ENCODE results near the gene ITPKB. TPM values are rescaled to one million over a fixed set of nuclear protein-coding genes. Genes with fewer than 3 reads are reported as not detected.

Gene ITPKB
- total and polyA plus RNA-seq, 2 experiments from 2014 or later = 0.31 to 5.2 TPM

DNA sequence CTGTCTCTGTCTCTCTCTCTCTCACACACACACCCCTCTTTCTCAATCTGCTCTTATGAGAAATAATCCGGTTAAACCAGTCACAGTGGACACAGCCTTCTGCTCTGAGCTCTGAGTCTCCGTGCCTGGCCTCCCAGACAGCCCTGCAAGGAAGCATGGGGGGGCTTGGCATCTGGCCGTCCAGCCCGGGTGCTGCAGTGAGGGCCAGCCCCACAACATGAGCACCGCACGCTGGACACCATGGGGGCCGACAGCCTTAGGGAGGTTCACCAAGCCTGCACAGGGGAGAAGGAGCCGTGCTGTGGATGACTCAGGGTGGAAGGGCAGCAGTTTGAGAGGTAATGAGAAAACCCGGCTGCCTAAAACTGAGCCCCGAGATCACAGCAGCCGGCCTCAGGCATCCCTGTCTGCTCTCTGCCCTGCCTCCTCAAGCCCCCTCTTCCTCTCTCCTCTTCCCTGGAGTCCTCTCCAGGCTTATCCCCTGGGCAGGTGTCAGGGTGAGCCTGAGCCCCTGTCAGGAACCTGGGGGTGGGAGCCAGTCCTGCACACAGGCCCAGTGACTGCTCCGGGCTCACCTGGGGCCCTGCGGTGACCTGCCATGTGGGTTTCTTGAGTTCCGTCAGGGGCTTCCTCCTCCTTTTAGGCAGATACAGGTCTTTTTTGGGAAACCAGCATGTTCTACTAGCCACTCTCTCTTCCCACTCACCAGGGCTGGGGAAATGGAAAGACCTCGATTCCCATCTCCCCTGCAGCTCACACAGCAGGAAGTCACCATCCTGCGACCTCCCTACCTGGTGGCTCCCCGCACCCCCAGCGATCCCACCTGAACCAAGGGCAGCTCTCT lies 92.8 kb downstream of the ITPKB start:
- Histone ChIP-seq H2AFZ (no peak overlapping the region), H3K9me2 (ENCODE audit: insufficient read depth) (no peaks in the 10 kb centered on the region), H3K27me3 (ENCODE audit: insufficient read depth) (no peaks in the 10 kb centered on the region), H3K4me3 (no peak overlapping the region), H4K20me1 (replicated peaks; ENCODE audit: insufficient read depth) (no peaks in the 10 kb centered on the region), H3K4me2 (no peak overlapping the region), H3K79me2 (replicated peaks; ENCODE audit: insufficient read depth) (no peaks in the 10 kb centered on the region), H3K4me1 (ENCODE audit: insufficient read depth) (peaks cover 4% of the 10 kb centered on the region; the same call in 1 of the 2 replicates), H3K36me3 (ENCODE audit: insufficient read depth) (no peaks in the 10 kb centered on the region), H3K27ac (ENCODE audit: low read depth) (no peak overlapping the region), H3F3A (replicated peaks; ENCODE audit: low read depth) (no peaks in the 10 kb centered on the region)
- no peak for TF ChIP-seq EZH2phosphoT487 (IDR thresholded peaks at IDR 0.05; ENCODE audit: unreplicated experiment)
- TF ChIP-seq, protein P1, sequence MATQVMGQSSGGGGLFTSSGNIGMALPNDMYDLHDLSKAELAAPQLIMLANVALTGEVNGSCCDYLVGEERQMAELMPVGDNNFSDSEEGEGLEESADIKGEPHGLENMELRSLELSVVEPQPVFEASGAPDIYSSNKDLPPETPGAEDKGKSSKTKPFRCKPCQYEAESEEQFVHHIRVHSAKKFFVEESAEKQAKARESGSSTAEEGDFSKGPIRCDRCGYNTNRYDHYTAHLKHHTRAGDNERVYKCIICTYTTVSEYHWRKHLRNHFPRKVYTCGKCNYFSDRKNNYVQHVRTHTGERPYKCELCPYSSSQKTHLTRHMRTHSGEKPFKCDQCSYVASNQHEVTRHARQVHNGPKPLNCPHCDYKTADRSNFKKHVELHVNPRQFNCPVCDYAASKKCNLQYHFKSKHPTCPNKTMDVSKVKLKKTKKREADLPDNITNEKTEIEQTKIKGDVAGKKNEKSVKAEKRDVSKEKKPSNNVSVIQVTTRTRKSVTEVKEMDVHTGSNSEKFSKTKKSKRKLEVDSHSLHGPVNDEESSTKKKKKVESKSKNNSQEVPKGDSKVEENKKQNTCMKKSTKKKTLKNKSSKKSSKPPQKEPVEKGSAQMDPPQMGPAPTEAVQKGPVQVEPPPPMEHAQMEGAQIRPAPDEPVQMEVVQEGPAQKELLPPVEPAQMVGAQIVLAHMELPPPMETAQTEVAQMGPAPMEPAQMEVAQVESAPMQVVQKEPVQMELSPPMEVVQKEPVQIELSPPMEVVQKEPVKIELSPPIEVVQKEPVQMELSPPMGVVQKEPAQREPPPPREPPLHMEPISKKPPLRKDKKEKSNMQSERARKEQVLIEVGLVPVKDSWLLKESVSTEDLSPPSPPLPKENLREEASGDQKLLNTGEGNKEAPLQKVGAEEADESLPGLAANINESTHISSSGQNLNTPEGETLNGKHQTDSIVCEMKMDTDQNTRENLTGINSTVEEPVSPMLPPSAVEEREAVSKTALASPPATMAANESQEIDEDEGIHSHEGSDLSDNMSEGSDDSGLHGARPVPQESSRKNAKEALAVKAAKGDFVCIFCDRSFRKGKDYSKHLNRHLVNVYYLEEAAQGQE (IDR thresholded peaks at IDR 0.05; ENCODE audit: unreplicated experiment) = no peak
- H3K4me3 Mint-ChIP-seq = no peak overlapping the region
- peaks cover 10% of the 10 kb centered on the region for H3K27me3 Mint-ChIP-seq (ENCODE audit: insufficient read depth, low read depth, poor library complexity)
- peaks cover 23% of the 10 kb centered on the region for H3K4me1 Mint-ChIP-seq
- no peaks in the 10 kb centered on the region; the same call in 2 of the 3 replicates for H3K9me3 Mint-ChIP-seq
- DNase-seq (ENCODE audit: low spot score) (no peak), ATAC-seq (no peak)
- no peaks in the 10 kb centered on the region; the same call in 2 of the 3 replicates for H3K36me3 Mint-ChIP-seq (ENCODE audit: low read depth)
- no peak overlapping the region for H3K27ac Mint-ChIP-seq

DNA sequence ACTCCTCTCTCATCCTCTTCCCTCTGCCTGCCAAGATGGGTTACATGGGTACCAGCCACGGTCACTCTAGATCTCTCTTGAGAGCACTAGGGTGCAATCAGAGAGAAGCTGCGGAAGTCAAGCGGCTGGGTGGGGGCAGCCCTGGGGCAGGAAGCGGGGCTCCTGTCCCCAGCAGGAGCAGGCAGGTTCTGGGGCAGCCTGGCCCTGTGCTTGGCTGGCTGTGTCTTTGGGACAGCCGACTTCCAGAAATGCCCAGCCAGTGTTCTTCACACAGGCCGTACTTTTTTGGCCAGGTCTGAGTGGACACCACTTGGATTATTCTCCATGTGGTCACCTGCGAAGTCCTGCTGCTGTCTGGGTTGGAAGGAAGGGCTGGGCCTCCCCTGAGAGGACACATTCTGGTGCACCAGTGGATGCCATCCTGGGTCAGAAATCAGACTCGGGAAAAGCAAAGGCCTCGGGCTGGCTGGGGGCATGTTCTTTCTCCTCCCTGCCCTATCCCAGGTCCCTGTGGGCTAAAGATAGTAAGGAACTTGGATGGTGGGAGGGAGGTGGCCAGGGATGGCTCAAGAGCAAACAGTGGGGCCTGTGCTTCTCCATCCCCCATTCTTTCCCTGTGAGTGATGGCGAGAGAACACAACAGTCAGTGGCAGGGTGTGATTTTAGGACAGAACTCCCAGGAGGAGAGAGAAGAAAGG lies 93.7 kb downstream of the ITPKB start:
- Histone ChIP-seq H3K27me3 (ENCODE audit: insufficient read depth) (no peaks in the 10 kb centered on the region), H3K27ac (ENCODE audit: low read depth) (no peak overlapping the region), H4K20me1 (replicated peaks; ENCODE audit: insufficient read depth) (no peaks in the 10 kb centered on the region), H3K9me2 (ENCODE audit: insufficient read depth) (no peaks in the 10 kb centered on the region), H3K36me3 (ENCODE audit: insufficient read depth) (no peaks in the 10 kb centered on the region), H3K4me1 (ENCODE audit: insufficient read depth) (peaks cover 3% of the 10 kb centered on the region; the same call in 1 of the 2 replicates), H3K4me3 (no peak overlapping the region), H2AFZ (no peak overlapping the region), H3K4me2 (no peak overlapping the region), H3F3A (replicated peaks; ENCODE audit: low read depth) (no peaks in the 10 kb centered on the region), H3K79me2 (replicated peaks; ENCODE audit: insufficient read depth) (no peaks in the 10 kb centered on the region)
- DNase-seq (ENCODE audit: low spot score) (no peak), ATAC-seq (no peak)
- H3K9me3 Mint-ChIP-seq = no peaks in the 10 kb centered on the region; the same call in 2 of the 3 replicates
- H3K27me3 Mint-ChIP-seq (ENCODE audit: insufficient read depth, low read depth, poor library complexity) = peaks cover 12% of the 10 kb centered on the region
- no peak overlapping the region for H3K27ac Mint-ChIP-seq
- no peaks in the 10 kb centered on the region; the same call in 2 of the 3 replicates for H3K36me3 Mint-ChIP-seq (ENCODE audit: low read depth)
- no peak overlapping the region for H3K4me3 Mint-ChIP-seq
- peaks cover 30% of the 10 kb centered on the region for H3K4me1 Mint-ChIP-seq
- TF ChIP-seq ZNF331 (CRISPR knock-in tag; IDR thresholded peaks at IDR 0.05; ENCODE audit: low read depth) = no peak
- TF ChIP-seq, protein P2, sequence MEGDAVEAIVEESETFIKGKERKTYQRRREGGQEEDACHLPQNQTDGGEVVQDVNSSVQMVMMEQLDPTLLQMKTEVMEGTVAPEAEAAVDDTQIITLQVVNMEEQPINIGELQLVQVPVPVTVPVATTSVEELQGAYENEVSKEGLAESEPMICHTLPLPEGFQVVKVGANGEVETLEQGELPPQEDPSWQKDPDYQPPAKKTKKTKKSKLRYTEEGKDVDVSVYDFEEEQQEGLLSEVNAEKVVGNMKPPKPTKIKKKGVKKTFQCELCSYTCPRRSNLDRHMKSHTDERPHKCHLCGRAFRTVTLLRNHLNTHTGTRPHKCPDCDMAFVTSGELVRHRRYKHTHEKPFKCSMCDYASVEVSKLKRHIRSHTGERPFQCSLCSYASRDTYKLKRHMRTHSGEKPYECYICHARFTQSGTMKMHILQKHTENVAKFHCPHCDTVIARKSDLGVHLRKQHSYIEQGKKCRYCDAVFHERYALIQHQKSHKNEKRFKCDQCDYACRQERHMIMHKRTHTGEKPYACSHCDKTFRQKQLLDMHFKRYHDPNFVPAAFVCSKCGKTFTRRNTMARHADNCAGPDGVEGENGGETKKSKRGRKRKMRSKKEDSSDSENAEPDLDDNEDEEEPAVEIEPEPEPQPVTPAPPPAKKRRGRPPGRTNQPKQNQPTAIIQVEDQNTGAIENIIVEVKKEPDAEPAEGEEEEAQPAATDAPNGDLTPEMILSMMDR (conservative IDR thresholded peaks at IDR 0.05; ENCODE audit: low read depth in 2 of 2) = no peak
- no peak for TF ChIP-seq CREB1 (CRISPR knock-in tag; IDR thresholded peaks at IDR 0.05; ENCODE audit: low read depth)
- no peak for TF ChIP-seq NANOG (IDR thresholded peaks at IDR 0.05; ENCODE audit: borderline replicate concordance)
- TF ChIP-seq, protein P3, sequence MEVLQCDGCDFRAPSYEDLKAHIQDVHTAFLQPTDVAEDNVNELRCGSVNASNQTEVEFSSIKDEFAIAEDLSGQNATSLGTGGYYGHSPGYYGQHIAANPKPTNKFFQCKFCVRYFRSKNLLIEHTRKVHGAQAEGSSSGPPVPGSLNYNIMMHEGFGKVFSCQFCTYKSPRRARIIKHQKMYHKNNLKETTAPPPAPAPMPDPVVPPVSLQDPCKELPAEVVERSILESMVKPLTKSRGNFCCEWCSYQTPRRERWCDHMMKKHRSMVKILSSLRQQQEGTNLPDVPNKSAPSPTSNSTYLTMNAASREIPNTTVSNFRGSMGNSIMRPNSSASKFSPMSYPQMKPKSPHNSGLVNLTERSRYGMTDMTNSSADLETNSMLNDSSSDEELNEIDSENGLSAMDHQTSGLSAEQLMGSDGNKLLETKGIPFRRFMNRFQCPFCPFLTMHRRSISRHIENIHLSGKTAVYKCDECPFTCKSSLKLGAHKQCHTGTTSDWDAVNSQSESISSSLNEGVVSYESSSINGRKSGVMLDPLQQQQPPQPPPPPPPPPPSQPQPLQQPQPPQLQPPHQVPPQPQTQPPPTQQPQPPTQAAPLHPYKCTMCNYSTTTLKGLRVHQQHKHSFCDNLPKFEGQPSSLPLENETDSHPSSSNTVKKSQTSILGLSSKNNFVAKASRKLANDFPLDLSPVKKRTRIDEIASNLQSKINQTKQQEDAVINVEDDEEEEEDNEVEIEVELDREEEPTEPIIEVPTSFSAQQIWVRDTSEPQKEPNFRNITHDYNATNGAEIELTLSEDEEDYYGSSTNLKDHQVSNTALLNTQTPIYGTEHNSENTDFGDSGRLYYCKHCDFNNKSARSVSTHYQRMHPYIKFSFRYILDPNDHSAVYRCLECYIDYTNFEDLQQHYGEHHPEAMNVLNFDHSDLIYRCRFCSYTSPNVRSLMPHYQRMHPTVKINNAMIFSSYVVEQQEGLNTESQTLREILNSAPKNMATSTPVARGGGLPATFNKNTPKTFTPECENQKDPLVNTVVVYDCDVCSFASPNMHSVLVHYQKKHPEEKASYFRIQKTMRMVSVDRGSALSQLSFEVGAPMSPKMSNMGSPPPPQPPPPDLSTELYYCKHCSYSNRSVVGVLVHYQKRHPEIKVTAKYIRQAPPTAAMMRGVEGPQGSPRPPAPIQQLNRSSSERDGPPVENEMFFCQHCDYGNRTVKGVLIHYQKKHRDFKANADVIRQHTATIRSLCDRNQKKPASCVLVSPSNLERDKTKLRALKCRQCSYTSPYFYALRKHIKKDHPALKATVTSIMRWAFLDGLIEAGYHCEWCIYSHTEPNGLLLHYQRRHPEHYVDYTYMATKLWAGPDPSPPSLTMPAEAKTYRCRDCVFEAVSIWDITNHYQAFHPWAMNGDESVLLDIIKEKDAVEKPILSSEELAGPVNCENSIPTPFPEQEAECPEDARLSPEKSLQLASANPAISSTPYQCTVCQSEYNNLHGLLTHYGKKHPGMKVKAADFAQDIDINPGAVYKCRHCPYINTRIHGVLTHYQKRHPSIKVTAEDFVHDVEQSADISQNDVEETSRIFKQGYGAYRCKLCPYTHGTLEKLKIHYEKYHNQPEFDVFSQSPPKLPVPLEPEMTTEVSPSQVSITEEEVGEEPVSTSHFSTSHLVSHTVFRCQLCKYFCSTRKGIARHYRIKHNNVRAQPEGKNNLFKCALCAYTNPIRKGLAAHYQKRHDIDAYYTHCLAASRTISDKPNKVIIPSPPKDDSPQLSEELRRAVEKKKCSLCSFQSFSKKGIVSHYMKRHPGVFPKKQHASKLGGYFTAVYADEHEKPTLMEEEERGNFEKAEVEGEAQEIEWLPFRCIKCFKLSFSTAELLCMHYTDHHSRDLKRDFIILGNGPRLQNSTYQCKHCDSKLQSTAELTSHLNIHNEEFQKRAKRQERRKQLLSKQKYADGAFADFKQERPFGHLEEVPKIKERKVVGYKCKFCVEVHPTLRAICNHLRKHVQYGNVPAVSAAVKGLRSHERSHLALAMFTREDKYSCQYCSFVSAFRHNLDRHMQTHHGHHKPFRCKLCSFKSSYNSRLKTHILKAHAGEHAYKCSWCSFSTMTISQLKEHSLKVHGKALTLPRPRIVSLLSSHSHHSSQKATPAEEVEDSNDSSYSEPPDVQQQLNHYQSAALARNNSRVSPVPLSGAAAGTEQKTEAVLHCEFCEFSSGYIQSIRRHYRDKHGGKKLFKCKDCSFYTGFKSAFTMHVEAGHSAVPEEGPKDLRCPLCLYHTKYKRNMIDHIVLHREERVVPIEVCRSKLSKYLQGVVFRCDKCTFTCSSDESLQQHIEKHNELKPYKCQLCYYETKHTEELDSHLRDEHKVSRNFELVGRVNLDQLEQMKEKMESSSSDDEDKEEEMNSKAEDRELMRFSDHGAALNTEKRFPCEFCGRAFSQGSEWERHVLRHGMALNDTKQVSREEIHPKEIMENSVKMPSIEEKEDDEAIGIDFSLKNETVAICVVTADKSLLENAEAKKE (CRISPR knock-in tag; IDR thresholded peaks at IDR 0.05) = no peak
- TF ChIP-seq JUNB (IDR thresholded peaks at IDR 0.05; ENCODE audit: unreplicated experiment) = no peak

Data from GM23338 (cell line).